ENCODE measurements around the gene RAB40B. TPM values are rescaled to one million over a fixed set of nuclear protein-coding genes. Genes with fewer than 3 reads are reported as not detected.
A peak's percentile ranks its signal among the peaks of the same experiment; 100 is the strongest.

The RAB40B gene
- total and polyA plus RNA-seq, 2 experiments from 2014 or later = 20.0 to 27.8 TPM

DNA sequence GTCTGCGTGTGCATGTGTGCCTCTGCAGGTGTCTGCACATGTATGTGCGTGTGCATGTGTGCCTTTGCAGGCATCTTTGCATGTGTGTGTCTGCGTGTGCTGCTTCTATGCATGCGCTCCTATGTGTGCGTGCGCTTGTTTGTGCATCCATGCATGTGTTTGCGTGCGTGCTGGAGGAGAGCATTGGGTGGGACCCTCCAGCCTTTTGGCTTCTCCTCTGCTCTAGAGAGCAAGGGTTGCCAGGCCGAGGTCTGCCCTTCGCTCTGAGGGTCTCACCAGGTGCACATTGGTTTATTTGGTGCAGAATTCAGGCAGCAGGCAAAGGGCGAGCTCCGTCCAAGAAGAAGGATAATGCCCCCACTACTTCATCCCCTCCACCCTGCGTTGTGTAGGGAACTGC is 1.1 kb upstream of the RAB40B start:
- Histone ChIP-seq H3K9me2 (replicated peaks; ENCODE audit: insufficient read depth) (no peaks in the 10 kb centered on the region), H3K4me3 (no peak overlapping the region), H3K79me2 (peaks cover 30% of the 10 kb centered on the region), H3K27ac (no peak overlapping the region), H3K4me2 (peak overlapping the region; percentile 85), H3K36me3 (replicated peaks; ENCODE audit: insufficient read depth, low read depth) (no peaks in the 10 kb centered on the region), H2AFZ (no peak overlapping the region), H3K4me1 (ENCODE audit: insufficient read depth) (peaks cover 3% of the 10 kb centered on the region), H3K9me3 (ENCODE audit: low read depth) (no peaks in the 10 kb centered on the region), H3K27me3 (no peaks in the 10 kb centered on the region), H4K20me1 (ENCODE audit: insufficient read depth, poor library complexity, severe bottlenecking) (no peaks in the 10 kb centered on the region)
- 83% methylated on average over 13 of the region's 13 CpGs for WGBS (ENCODE audit: low lambda C conversion rate, missing lambda C conversion rate)
- TF ChIP-seq, protein P1, sequence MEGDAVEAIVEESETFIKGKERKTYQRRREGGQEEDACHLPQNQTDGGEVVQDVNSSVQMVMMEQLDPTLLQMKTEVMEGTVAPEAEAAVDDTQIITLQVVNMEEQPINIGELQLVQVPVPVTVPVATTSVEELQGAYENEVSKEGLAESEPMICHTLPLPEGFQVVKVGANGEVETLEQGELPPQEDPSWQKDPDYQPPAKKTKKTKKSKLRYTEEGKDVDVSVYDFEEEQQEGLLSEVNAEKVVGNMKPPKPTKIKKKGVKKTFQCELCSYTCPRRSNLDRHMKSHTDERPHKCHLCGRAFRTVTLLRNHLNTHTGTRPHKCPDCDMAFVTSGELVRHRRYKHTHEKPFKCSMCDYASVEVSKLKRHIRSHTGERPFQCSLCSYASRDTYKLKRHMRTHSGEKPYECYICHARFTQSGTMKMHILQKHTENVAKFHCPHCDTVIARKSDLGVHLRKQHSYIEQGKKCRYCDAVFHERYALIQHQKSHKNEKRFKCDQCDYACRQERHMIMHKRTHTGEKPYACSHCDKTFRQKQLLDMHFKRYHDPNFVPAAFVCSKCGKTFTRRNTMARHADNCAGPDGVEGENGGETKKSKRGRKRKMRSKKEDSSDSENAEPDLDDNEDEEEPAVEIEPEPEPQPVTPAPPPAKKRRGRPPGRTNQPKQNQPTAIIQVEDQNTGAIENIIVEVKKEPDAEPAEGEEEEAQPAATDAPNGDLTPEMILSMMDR (IDR thresholded peaks at IDR 0.05; ENCODE audit: poor library complexity) = no peak
- no peak for TF ChIP-seq EZH2 (IDR thresholded peaks at IDR 0.05; ENCODE audit: borderline replicate concordance)
- no peak for TF ChIP-seq EZH2phosphoT487 (IDR thresholded peaks at IDR 0.05; ENCODE audit: low read depth, severe bottlenecking, unreplicated experiment)
- DNase-seq (ENCODE audit: low spot score) = no peak

DNA sequence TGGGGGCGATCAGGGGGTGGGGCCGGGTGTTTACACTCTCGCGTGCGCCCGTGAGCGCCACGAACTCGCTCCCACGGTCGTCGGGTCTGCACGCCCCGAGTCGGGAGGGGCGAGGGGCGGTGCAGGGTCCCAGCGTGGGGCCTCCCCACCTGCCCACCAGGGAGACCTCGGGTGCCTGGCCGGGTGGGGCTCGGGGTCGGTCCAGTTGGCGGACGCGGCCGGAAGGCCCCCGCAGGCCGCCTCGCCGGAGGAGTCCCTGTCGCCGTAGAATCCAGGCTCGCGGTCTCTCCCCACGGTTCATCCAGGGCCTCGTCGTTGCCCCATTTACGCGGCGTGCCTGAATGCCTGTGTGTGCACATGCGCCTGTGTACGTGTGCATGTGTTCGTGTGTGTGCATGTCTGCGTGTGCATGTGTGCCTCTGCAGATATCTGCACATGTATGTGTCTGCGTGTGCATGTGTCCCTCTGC is 510 bp upstream of the RAB40B start:
- H3K9me3 ChIP-seq (ENCODE audit: low read depth) = peaks cover 3% of the 10 kb centered on the region
- WGBS (ENCODE audit: low lambda C conversion rate, missing lambda C conversion rate) = 11% methylated on average over 34 of the region's 45 CpGs
- H2AFZ ChIP-seq = no peak overlapping the region
- DNase-seq (ENCODE audit: low spot score) = no peak
- peak overlapping the region; percentile 85 for H3K4me2 ChIP-seq
- no peaks in the 10 kb centered on the region for H3K4me1 ChIP-seq (ENCODE audit: insufficient read depth)
- peak overlapping the region; percentile 39 for H3K4me3 ChIP-seq
- H4K20me1 ChIP-seq (ENCODE audit: insufficient read depth, poor library complexity, severe bottlenecking) = no peaks in the 10 kb centered on the region
- H3K36me3 ChIP-seq (replicated peaks; ENCODE audit: insufficient read depth, low read depth) = no peaks in the 10 kb centered on the region
- H3K27ac ChIP-seq = no peak overlapping the region
- TF ChIP-seq, protein P1 (IDR thresholded peaks at IDR 0.05; ENCODE audit: poor library complexity) = no peak
- TF ChIP-seq EZH2phosphoT487 (IDR thresholded peaks at IDR 0.05; ENCODE audit: low read depth, severe bottlenecking, unreplicated experiment) (no peak), EZH2 (IDR thresholded peaks at IDR 0.05; ENCODE audit: borderline replicate concordance) (no peak)
- H3K9me2 ChIP-seq (replicated peaks; ENCODE audit: insufficient read depth) = no peaks in the 10 kb centered on the region
- H3K79me2 ChIP-seq = peaks cover 35% of the 10 kb centered on the region
- no peaks in the 10 kb centered on the region for H3K27me3 ChIP-seq

DNA sequence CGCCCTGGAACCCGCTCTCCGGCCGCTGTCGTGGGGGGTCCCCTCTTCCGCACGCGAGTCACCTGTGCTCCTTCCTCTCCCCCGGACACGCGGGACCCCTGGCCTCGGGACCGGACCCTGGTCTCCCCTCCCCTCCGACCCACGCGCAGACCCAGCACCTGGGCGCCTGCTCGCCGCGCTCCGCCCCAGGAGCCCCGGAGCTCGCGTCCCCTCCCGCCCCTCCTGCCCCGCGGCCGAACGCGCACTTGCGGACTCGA is 762 bp downstream of the RAB40B start:
- Histone ChIP-seq H3K4me2 (peak overlapping the region; percentile 99), H3K4me1 (ENCODE audit: insufficient read depth) (no peaks in the 10 kb centered on the region), H3K79me2 (peaks cover 45% of the 10 kb centered on the region), H3K9me2 (replicated peaks; ENCODE audit: insufficient read depth) (no peaks in the 10 kb centered on the region), H3K36me3 (replicated peaks; ENCODE audit: insufficient read depth, low read depth) (no peaks in the 10 kb centered on the region), H2AFZ (no peak overlapping the region), H4K20me1 (ENCODE audit: insufficient read depth, poor library complexity, severe bottlenecking) (no peaks in the 10 kb centered on the region), H3K27ac (no peak overlapping the region), H3K4me3 (peak overlapping the region; percentile 48), H3K9me3 (ENCODE audit: low read depth) (peaks cover 4% of the 10 kb centered on the region), H3K27me3 (no peaks in the 10 kb centered on the region)
- DNase-seq (ENCODE audit: low spot score) = no peak
- WGBS (ENCODE audit: low lambda C conversion rate, missing lambda C conversion rate) = 10% methylated on average over 13 of the region's 32 CpGs
- TF ChIP-seq, protein P1 (IDR thresholded peaks at IDR 0.05; ENCODE audit: poor library complexity) = no peak
- TF ChIP-seq EZH2phosphoT487 (IDR thresholded peaks at IDR 0.05; ENCODE audit: low read depth, severe bottlenecking, unreplicated experiment) = no peak
- TF ChIP-seq EZH2 (IDR thresholded peaks at IDR 0.05; ENCODE audit: borderline replicate concordance) = no peak

Data from hepatocyte (in vitro differentiated cells).